Endothelial cell (in vitro differentiated cells): Measurements from ENCODE around the gene IRAK1. TPM values are rescaled to one million over a fixed set of nuclear protein-coding genes. Genes with fewer than 3 reads are reported as not detected.

Experiments
- DNase-seq: peaks from one replicate; pipeline ENCODE4 v3.0.0; 2021; ENCODE audit warnings: low spot score
- H3K27ac Mint-ChIP-seq: one replicate; pipeline ENCODE4 v1.8.0; 2021; ENCODE audit warnings: mixed read lengths, inconsistent platforms; ENCODE audit not compliant: unreplicated experiment
- H3K27me3 Mint-ChIP-seq: one replicate; pipeline ENCODE4 v1.8.0; 2021; ENCODE audit warnings: mild to moderate bottlenecking, moderate library complexity, mixed read lengths, inconsistent platforms; ENCODE audit not compliant: unreplicated experiment
- H3K36me3 Mint-ChIP-seq: one replicate; pipeline ENCODE4 v1.8.0; 2021; ENCODE audit warnings: mild to moderate bottlenecking, low read depth, mixed read lengths, inconsistent platforms; ENCODE audit not compliant: unreplicated experiment
- H3K4me1 Mint-ChIP-seq: one replicate; pipeline ENCODE4 v1.8.0; 2021; ENCODE audit warnings: mild to moderate bottlenecking, mixed read lengths, inconsistent platforms; ENCODE audit not compliant: unreplicated experiment
- H3K4me3 Mint-ChIP-seq: one replicate; pipeline ENCODE4 v1.8.0; 2021; ENCODE audit warnings: mild to moderate bottlenecking, mixed read lengths, inconsistent platforms; ENCODE audit not compliant: unreplicated experiment
- H3K9me3 Mint-ChIP-seq: one replicate; pipeline ENCODE4 v1.8.0; 2021; ENCODE audit warnings: mixed read lengths, inconsistent platforms; ENCODE audit not compliant: unreplicated experiment
- total RNA-seq: library from RNA; stranded (reverse); fragmentation: NEBNext Ultra II Directional; extraction: Animal tissue kit (Norgen Biotek cat#: 25700); gene quantifications from one replicate; pipeline ENCODE4 v1.2.1, GENCODE V29; 2021; ENCODE audit not compliant: unreplicated experiment
- TF ChIP-seq, protein P1 (sequence below): fragments of 200-600 bp; sonication (generic); IDR thresholded peaks from one replicate; pipeline ENCODE4 v1.5.0; 2021; ENCODE audit warnings: antibody characterized with exemption; ENCODE audit not compliant: unreplicated experiment

Gene IRAK1
- total RNA-seq, 1 donor from 2014 or later: 89.9 TPM

GRCh38 chrX:154017766-154018517, 1.8 kb downstream of the IRAK1 start:
- Mint-ChIP-seq H3K27me3 (peaks cover 1% of the 10 kb centered on the region), H3K27ac (no peak overlapping the region), H3K4me1 (peaks cover 7% of the 10 kb centered on the region), H3K9me3 (no peaks in the 10 kb centered on the region), H3K4me3 (no peak overlapping the region), H3K36me3 (peaks cover 6% of the 10 kb centered on the region)
- DNase-seq: no peak
- TF ChIP-seq, protein P1, sequence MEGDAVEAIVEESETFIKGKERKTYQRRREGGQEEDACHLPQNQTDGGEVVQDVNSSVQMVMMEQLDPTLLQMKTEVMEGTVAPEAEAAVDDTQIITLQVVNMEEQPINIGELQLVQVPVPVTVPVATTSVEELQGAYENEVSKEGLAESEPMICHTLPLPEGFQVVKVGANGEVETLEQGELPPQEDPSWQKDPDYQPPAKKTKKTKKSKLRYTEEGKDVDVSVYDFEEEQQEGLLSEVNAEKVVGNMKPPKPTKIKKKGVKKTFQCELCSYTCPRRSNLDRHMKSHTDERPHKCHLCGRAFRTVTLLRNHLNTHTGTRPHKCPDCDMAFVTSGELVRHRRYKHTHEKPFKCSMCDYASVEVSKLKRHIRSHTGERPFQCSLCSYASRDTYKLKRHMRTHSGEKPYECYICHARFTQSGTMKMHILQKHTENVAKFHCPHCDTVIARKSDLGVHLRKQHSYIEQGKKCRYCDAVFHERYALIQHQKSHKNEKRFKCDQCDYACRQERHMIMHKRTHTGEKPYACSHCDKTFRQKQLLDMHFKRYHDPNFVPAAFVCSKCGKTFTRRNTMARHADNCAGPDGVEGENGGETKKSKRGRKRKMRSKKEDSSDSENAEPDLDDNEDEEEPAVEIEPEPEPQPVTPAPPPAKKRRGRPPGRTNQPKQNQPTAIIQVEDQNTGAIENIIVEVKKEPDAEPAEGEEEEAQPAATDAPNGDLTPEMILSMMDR: no peak

- no peaks in the 10 kb centered on the region for H3K9me3 Mint-ChIP-seq
- peaks cover 1% of the 10 kb centered on the region for H3K27me3 Mint-ChIP-seq
- H3K4me3 Mint-ChIP-seq: no peak overlapping the region
- peaks cover 4% of the 10 kb centered on the region for H3K36me3 Mint-ChIP-seq
- TF ChIP-seq, protein P1: no peak
- DNase-seq: no peak
- no peak overlapping the region for H3K27ac Mint-ChIP-seq
- H3K4me1 Mint-ChIP-seq: peaks cover 4% of the 10 kb centered on the region
Observed at GRCh38 chrX:154016366-154017076, 3.2 kb downstream of the IRAK1 start.

DNA sequence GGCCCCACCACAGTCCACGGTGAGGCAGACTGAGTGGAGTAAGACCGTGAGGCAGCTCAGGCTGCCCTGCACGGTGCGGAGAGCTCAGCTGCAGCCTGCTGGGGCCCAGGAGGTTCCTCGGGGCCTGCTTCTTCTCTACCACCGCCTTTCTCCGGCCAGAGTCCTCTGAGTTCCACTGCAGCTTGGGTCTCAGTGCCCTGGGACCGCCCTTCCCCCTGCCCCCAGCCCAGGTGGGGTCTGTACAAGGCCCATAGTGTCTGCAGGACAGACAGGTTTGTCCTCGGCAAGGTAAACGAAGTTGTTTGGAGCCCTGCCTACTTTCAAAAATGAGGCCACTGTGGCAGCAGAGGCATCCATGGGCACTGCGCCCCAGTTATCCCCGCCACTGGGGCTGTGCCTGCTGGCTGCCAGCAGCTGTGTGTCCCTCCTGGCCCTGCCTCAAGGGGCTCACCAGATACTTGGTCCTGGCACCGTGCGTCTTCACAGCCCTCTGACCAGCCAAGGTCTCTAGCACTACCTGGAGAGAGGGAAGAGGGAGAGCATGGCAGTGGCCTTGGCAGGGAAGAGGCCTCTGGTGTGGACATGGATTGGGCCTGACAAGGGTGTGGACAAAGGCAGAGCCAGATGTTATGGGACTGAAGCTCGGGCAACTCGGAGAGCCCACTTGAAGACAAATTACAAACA, 4.0 kb downstream of the IRAK1 start:
- Mint-ChIP-seq H3K27ac (no peak overlapping the region), H3K4me3 (no peak overlapping the region), H3K36me3 (peaks cover 4% of the 10 kb centered on the region), H3K4me1 (peaks cover 4% of the 10 kb centered on the region), H3K9me3 (no peaks in the 10 kb centered on the region), H3K27me3 (peaks cover 1% of the 10 kb centered on the region)
- TF ChIP-seq, protein P1: no peak
- DNase-seq: no peak

DNA sequence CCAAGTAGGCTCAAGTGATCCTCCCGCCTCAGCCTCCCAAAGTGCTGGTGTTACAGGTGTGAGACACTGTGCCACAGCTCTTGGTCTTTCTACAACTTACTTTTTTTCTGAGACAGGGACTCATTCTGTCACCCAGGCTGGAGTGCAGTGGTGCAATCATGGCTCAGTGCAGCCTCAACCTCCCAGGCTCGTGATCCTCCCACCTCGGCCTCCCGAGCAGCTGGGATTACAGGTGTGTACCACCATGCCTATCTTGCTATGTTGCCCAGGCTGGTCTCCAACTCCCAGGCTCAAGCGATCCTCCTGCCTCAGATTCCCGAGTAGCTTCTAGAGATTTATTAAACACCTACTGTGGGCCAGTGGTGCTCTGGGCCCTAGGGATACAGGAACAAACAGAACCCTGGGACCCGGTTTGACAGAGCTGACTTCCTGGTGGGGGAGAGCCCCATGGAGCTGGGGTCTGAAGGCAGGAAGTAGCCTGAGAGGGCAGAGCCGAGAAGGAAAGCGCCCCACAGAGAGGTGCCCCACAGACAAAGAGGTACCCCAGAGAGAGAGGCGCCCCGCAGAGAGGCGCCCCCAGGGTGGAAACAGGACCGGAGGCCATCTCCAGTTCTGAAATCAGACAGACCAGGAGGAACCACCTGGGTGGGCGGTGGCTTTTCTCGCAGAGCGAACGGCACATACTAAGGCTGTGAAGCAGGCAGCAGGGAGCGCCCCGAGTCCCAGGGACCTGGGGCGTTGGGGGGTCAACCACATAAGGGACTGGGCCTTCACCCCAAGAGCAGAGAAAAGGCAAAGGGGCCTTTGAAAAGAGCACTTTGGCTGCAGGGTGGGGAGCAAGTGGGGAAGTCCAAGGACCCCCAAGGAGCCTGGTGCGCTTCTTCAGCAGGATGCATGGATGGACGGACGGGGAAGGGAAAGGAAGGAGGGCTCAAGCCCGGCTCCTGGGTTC, 5.0 kb downstream of the IRAK1 start:
- DNase-seq: no peak
- peaks cover 4% of the 10 kb centered on the region for H3K36me3 Mint-ChIP-seq
- TF ChIP-seq, protein P1: no peak

More for the DNA sequence above, 5.0 kb downstream of the IRAK1 start:
- Mint-ChIP-seq H3K4me1 (peaks cover 4% of the 10 kb centered on the region), H3K4me3 (no peak overlapping the region), H3K27me3 (peaks cover 1% of the 10 kb centered on the region), H3K9me3 (no peaks in the 10 kb centered on the region), H3K27ac (no peak overlapping the region)
